HepG2 (cell line): ENCODE data around the gene CRNN. TPM values are rescaled to one million over a fixed set of nuclear protein-coding genes. Genes with fewer than 3 reads are reported as not detected.

Source experiments
- ARNT2 ChIP-seq: sonication (generic); formaldehyde crosslinking; IDR thresholded peaks from 2 replicates; pipeline ENCODE4 v1.8.0; 2022; ENCODE audit warnings: mild to moderate bottlenecking, low read depth, missing genetic modification reagents, moderate library complexity
- EP300 ChIP-seq, 3 experiments: sonication (generic) in 1 of 3; formaldehyde crosslinking in 1 of 3; IDR thresholded peaks; 2 replicates each; pipeline versions ENCODE4 v1.5.1 to v1.6.1; 2011 to 2020; ENCODE audit warnings: low read depth in 2 of 3, low read length in 2 of 3, borderline replicate concordance in 1 of 3, improper control_type of control experiment in 1 of 3, mild to moderate bottlenecking in 1 of 3, missing genetic modification reagents in 1 of 3, moderate library complexity in 1 of 3
- JDP2 ChIP-seq: sonication (generic); formaldehyde crosslinking; IDR thresholded peaks from 2 replicates; pipeline ENCODE4 v1.8.1; 2022; ENCODE audit warnings: missing genetic modification reagents, borderline replicate concordance
- MATR3 ChIP-seq: sonication (generic); formaldehyde crosslinking; IDR thresholded peaks from 2 replicates; pipeline ENCODE4 v1.4.0; 2020; ENCODE audit warnings: missing genetic modification reagents
- SYNCRIP ChIP-seq: fragments of 200-400 bp; formaldehyde crosslinking; IDR thresholded peaks from 2 replicates; pipeline ENCODE4 v1.6.1; 2018; ENCODE audit warnings: mild to moderate bottlenecking, low read depth, low read length; ENCODE audit not compliant: insufficient read depth
- ZKSCAN8 ChIP-seq: IDR thresholded peaks from 2 replicates; pipeline ENCODE4 v1.6.1; 2016; ENCODE audit warnings: borderline replicate concordance, missing genetic modification reagents, missing compliant biosample characterization
- ZNF296 ChIP-seq: sonication (generic); formaldehyde crosslinking; conservative IDR thresholded peaks from 2 replicates; pipeline ENCODE4 v1.5.0; 2020; ENCODE audit warnings: mild to moderate bottlenecking, missing genetic modification reagents
- ZNF546 ChIP-seq: sonication (generic); formaldehyde crosslinking; conservative IDR thresholded peaks from 2 replicates; pipeline ENCODE4 v1.8.1; 2023; ENCODE audit warnings: mild to moderate bottlenecking, missing genetic modification reagents
- polyA plus RNA-seq, 8 experiments: library from polyadenylated mRNA; depleted of rRNA in 3 of 8; stranded (reverse) in 7 of 8; unstranded in 1 of 8; fragments of >200 nt; fragmentation: Illumina TruSeq in 4 of 8; extraction: Trizol in 4 of 8; gene quantifications; 2 replicates each; pipeline versions ENCODE4 v1.2.1 to v1.2.3, GENCODE V29; 2011 to 2016; ENCODE audit warnings: low read depth in 4 of 8, missing spikeins in 1 of 8, mixed read lengths in 1 of 8; ENCODE audit not compliant: insufficient read depth in 1 of 8
- total RNA-seq, 5 experiments: library from RNA; depleted of rRNA; stranded (reverse); fragments of >200 nt; fragmentation: Illumina TruSeq; extraction: Trizol; gene quantifications; 2 replicates each; pipeline ENCODE4 v1.2.3, GENCODE V29; 2016; ENCODE audit warnings: low read depth in 1 of 5
- TF ChIP-seq, protein P1 (sequence below): sonication (generic); formaldehyde crosslinking; IDR thresholded peaks from 2 replicates; pipeline ENCODE4 v1.5.0; 2020; ENCODE audit warnings: mild to moderate bottlenecking, missing genetic modification reagents, moderate library complexity
- TF ChIP-seq, protein P2 (sequence below): sonication (generic); formaldehyde crosslinking; IDR thresholded peaks from 2 replicates; pipeline ENCODE4 v1.4.0; 2020; ENCODE audit warnings: missing genetic modification reagents, borderline replicate concordance

CRNN gene
- total and polyA plus RNA-seq, 2 of the 13 experiments (the other 11 are each of a cell fraction or from before 2014, with no cell fraction given), result not detected

DNA sequence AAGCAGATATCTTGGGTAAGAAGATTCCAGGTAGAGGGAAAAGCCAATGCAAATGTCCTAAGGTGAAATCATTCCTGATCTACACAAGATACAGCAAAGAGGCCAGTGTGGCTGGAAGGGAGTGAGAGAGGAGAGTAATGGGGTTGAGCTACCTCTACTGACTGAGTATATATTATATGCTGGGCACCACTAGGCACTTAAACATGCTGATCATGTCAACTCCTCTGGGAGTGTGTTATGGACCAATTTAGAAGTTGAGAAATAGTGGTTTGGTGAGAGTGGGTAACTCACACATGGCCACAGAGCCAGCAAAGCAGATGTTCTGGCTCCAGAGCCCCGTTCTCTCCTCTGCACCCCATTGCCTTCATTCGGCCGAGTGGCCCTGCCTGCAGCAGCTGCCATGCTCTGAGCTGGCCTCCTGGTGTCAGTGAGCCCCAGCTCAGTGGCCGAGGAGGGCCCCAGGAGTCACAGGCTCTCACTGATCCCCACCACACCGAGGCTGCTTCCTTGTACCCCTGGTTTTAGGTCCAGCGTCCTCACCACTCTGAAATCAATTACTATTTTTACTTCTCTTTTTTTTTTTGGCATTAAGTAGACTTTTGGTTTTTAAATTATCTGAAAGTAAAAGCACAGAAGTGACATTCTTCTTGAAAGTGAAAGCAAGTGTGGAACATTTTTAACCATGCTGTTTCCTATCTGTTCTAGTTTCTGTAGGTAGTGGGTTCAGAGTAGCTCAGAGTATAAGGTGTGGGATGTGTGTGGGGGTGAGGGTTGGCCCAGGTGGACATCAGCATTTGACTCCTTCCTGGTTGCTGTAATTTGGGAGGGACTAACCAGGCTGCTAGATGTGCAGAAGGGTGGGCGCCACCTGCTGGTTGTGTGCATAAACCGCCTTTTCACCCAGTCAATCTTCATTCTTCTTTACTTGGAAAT, 45.8 kb upstream of the CRNN start (continued):
- TF ChIP-seq, protein P1, sequence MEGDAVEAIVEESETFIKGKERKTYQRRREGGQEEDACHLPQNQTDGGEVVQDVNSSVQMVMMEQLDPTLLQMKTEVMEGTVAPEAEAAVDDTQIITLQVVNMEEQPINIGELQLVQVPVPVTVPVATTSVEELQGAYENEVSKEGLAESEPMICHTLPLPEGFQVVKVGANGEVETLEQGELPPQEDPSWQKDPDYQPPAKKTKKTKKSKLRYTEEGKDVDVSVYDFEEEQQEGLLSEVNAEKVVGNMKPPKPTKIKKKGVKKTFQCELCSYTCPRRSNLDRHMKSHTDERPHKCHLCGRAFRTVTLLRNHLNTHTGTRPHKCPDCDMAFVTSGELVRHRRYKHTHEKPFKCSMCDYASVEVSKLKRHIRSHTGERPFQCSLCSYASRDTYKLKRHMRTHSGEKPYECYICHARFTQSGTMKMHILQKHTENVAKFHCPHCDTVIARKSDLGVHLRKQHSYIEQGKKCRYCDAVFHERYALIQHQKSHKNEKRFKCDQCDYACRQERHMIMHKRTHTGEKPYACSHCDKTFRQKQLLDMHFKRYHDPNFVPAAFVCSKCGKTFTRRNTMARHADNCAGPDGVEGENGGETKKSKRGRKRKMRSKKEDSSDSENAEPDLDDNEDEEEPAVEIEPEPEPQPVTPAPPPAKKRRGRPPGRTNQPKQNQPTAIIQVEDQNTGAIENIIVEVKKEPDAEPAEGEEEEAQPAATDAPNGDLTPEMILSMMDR, result peak; percentile 72
- TF ChIP-seq ZNF546 (CRISPR knock-in tag) (no peak), SYNCRIP (no peak), ZKSCAN8 (CRISPR knock-in tag) (no peak), EP300 (IDR thresholded peaks at IDR 0.05; ENCODE audit: low read depth in 2 of 2, low read length in 2 of 2) (no peak), EP300 (CRISPR knock-in tag; IDR thresholded peaks at IDR 0.05; ENCODE audit: borderline replicate concordance) (no peak), MATR3 (CRISPR knock-in tag) (no peak), ZNF296 (no peak), ARNT2 (CRISPR knock-in tag) (no peak), JDP2 (CRISPR knock-in tag) (no peak)
- TF ChIP-seq, protein P2, sequence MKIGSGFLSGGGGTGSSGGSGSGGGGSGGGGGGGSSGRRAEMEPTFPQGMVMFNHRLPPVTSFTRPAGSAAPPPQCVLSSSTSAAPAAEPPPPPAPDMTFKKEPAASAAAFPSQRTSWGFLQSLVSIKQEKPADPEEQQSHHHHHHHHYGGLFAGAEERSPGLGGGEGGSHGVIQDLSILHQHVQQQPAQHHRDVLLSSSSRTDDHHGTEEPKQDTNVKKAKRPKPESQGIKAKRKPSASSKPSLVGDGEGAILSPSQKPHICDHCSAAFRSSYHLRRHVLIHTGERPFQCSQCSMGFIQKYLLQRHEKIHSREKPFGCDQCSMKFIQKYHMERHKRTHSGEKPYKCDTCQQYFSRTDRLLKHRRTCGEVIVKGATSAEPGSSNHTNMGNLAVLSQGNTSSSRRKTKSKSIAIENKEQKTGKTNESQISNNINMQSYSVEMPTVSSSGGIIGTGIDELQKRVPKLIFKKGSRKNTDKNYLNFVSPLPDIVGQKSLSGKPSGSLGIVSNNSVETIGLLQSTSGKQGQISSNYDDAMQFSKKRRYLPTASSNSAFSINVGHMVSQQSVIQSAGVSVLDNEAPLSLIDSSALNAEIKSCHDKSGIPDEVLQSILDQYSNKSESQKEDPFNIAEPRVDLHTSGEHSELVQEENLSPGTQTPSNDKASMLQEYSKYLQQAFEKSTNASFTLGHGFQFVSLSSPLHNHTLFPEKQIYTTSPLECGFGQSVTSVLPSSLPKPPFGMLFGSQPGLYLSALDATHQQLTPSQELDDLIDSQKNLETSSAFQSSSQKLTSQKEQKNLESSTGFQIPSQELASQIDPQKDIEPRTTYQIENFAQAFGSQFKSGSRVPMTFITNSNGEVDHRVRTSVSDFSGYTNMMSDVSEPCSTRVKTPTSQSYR (CRISPR knock-in tag), result no peak
